Activated CD4-positive, alpha-beta T cell treated with anti-CD3 and anti-CD28 coated beads, Interleukin-10, Interleukin-2, amounts not matched to agents 100 ng/mL and 50 ng/mL, durations not matched to agents 16 hours and 8 hours (primary cell): ENCODE data around the gene PDK4.
"Not testable (repeated sequence)": the region's sequence is repeated elsewhere in the genome, so short reads cannot be mapped to it uniquely, and the experiment has no call there.

Source experiments
- DNase-seq: peaks from one replicate; pipeline ENCODE4 v3.0.0-alpha.2; 2020

PDK4 gene

DNA sequence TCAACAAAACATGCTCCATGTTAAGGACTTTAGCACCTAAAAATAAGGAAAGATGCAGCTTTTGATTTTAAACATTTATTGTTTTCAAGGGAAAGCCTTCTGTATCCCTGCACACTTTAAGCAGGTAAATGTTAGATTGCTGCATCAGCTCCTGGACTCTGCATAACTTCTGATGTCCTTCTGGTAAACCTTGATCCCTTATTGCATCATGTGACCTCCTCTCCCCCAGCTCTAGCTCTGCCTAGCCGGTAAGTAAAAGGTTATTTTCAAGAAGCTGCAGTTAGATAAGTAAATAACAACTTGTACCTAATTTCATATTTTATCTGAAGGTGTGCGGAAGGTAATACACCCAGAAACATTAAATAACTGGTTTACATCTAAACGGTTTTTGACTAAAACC, 37.5 kb downstream of the PDK4 start:
- DNase-seq: no peak

DNA sequence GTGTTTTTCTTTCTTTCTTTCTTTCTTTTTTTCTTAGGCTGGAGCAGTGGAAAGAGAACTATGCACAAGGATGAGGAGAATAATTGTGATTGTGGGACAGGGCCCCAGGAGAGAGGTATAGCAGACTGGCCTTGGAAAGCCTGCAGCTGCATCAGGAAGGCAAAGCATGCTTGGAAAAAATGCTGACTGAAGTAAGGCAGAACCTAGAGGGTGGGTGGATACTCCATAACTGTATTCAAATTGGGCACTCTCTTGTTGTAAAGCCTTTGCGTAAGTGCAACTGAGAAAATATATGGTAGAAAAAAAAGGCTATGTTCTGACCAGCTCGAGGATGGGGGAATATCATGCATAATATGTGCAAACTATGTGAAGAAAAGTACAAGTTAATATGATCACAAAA, 39.5 kb downstream of the PDK4 start:
- no peak for DNase-seq

DNA sequence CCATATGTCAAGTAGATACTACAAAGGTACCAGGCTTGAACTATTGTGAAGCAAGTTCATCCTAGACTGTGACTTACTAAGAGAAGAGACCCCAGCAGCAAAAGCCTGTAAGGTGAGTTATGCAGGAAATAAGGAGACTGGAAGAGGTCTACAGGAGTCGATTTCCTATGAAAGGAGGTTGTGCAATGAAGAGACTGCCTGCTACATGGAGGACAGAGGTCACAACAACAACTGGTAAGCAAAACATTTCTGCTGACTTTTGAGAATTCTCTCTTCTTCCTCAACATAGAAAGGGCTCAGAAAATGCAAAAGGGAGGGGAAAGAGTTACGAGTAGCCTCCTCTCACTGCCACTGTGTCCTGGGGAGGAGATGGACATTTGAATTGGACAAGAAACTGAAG, 42.4 kb downstream of the PDK4 start:
- DNase-seq: no peak

DNA sequence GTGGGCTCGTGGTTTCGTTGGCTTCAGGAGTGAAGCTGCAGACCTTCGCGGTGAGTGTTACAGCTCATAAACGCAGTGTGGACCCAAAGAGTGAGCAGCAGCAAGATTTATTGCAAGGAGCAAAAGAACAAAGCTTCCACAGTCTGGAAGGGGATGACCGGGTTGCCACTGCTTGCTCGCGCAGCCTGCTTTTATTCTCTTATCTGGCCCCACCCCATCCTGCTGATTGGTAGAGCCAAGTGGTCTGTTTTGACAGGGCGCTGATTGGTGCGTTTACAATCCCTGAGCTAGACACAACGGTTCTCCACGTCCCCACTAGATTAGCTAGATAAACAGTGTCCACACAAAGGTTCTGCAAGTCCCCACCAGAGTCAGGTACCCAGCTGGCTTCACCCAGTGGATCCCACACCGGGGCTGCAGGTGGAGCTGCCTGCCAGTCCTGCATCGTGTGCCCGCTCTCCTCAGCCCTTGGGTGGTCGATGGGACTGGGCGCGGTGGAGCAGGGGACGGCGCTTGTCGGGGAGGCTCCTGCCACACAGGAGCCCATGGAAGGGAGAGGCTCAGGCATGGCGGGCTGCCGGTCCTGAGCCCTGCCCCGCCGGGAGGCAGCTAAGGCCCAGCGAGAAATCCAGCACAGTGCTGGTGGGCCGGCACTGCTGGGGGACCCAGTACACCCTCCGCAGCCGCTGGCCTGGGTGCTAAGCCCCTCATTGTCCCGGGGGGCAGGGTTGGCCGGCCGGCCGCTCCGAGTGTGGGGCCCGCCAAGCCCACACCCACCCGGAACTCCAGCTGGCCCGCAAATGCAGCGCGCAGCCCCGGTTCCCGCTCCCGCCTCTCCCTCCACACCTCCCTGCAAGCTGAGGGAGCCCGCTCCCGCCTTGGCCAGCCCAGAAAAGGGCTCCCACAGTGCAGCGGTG, 44.0 kb downstream of the PDK4 start:
- not testable (repeated sequence) for DNase-seq

DNA sequence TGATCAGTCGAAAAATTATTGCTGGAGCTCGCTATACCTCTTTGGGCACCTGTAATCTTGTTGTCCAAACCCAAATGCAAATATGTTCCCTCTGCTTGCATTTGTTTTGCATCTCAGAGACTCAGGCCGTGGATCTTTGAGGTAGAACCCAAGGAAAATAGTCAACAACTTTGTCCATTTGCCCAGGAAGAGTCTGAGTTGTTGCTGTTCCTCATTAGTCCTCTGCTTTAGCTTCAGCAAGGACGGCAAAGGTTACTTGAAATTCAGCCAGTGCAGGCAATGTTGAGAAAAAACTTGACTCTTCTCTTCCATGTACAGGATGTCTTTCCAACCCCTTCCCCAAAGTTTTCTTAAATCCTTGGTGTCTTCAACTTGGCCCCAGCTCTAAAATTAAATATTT, 45.8 kb downstream of the PDK4 start:
- DNase-seq: no peak

DNA sequence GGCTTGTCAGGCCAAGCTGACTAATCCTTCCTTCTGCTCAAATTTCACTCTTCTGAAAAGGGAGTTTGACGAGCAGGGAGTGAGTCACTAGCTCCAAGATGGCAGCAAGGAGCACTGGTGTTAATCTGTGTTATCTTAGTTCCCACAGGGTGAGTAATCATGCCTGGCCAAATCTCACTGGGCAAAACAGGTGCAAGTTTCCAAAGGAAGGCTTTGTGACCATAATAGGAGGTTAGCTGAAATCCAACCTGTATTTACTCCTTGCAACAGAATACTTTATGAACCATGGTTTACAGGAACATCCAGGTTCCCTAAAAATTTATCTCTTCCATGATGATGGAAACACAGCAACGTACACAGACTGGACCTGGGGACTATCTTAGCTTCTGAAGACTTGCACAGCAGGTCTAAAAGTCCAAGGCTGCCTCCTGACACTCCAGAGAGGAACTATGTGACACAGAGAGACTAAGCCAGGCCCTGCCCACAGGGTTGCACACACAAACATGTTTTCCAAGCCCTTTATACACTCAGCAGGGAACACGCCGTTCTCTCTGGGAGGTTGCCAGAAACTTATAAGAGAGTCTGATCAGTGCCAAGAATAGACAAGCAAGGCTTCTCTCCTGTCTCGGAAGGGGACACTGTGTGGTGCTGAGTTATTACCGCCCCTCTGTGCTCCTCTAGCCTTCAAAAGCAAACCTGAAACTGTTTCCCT, 46.3 kb downstream of the PDK4 start:
- no peak for DNase-seq

DNA sequence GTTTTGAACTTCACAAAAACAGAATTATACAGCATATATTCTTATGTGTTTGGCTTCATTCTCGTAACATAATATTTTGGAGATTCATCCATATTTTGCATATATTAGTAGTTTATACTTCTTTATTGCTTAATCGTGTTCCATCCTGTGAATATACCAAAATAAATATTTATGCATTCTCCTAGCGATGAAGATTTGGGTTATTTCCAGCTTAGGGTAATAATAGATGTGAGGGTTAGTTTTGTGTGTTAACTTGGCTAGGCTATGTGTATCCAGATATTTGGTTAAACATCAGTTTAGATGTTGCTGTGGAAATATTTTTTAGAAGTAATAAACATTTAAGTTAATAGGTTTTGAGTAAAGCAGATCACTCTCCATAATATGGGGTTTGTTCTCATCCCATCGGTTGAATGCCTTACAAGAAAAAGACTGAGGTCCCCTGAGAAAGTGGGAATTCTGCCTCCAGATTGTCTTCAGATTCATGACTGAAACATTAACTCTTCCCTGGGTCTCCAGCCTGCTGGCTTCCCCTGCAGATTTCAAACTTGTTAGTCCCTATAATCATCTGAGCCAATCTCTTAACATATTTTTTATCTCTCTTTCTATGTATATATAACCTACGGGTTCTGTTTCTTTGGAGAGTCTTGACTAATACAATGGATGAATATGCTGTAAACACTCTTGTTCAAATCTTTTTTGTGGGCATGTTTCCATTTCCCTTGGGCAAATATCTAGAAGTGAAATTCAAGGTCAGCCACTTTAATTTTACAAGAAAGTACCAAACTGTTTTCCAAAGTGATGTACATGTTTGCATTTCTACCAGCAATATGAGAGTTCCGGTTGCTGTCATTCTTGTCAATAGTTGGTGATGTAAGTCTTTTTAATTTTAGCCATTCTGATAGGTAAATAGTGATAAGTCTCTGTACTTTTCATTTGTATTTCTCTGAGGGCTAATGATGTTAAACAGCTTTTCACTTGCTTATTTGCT, 48.7 kb downstream of the PDK4 start:
- DNase-seq: no peak

DNA sequence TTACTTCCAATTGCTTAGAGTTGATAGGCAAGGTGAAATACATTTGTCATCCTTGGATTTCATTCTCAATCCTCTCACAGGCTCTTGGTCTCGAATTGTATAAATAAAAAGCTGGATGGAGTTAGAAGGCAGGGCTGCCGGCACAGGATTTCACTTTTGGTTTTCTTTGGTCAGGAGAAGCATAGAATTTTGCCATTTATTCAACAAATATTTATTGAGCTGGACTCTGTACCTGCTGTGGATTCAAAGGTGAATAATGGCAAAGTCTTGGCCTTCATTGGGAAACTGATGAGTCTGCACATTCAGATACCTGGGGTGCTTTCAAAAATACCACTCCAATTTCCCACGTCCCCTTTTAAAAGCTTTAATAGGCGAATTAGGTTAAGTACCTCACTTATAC, 49.7 kb downstream of the PDK4 start:
- DNase-seq: no peak

DNA sequence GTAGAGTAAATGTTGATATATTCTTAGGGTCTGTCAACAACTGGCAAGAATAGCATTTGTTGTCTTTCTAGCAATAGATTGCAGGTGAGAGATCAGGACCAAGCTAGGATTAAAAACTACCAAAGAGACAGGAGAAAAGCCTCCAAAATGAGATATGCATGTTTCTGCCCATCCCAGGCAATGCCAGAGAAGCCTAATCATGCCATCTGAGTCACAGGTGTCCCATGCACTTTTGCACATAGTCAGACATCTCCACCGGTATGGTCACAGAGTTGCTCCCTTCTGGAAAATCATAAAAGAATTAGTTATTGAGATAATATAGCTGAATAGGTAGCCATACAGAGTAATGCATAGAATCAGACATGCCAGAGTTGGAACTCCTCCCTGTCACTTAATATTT, 50.6 kb downstream of the PDK4 start:
- no peak for DNase-seq

DNA sequence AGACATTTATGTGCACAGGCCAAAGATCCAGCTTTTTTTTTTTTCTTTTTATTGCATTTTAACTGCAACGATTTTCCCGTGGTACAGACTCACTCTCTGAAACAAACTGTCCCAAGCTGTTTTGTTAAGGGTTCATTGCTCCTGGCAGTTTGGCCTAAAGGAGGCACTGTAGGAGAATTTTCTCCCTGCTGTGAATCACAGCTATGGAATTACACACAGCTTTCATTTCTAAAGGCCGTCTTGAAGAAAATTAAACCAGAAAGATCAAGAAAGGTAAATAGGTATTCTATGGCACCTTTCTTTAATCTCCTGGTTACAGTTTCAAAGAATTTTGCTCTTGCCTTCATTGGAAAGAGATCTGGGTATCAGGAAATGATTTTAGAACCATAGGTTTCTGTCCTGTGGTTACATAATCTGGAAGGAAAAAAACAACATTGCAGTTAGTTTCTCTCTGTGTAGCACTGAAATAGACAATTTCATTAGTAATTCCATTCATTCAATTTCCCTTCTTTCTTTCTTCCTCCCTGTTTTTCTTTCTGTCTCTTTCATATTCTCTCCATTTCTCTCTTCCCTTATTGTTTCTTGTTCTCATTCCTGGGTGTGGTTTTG, 51.2 kb downstream of the PDK4 start:
- no peak for DNase-seq

DNA sequence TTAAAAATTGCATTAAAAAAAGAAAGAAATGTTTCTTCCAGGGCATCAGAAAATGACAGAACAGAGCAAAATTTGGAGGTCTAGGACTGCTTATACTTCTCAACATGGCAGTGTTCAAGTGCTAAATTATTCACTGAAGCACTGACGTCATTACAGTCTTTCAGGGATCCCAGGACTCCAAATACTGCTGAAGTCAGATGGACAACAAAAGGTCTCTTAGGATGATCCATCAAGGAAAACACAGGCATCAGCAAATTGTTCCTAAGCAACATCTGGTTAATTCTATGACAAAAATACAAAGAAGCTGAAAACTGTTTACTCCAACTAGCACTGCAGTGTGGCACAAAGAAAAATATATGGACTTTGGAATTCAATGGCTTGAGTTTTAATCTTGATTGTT, 52.1 kb downstream of the PDK4 start:
- no peak for DNase-seq

DNA sequence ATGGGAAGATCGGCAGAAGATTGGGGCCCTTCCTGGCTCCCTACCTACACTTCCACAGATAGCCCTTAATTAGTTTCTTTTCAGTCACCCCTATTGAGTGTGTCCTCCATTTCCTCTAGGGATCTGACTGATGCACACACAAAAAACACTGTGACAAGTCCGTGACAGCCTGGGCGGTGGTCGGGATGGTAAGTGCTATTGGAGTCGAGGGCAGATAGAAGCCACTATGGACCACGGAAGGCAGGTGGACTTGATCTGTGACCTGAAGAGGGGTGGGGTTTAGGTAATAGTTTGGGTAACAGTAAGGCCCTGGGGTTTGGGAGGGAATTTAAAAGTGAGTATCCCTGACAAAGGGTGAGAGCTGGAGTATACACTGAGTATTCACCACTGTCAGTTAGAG, 53.0 kb downstream of the PDK4 start:
- no peak for DNase-seq

DNA sequence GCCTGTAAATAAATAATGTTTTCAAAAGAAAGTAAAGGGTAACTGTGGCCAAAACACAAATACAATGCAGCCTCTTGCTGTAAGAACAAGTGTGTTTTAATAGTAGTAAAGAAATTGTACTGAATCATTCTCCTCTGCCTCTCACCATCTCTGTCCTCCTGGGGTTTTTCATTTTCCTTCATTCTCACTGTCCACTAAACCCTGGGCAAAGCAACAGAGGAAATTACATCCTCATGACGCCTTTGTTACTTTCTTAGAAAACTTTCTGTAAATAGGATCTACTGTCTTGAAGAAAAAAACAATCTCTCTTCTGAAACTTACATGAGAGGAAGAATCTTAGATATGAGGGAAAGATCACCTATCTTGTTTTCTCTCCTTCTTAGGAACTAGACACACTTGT, 56.0 kb downstream of the PDK4 start:
- no peak for DNase-seq

DNA sequence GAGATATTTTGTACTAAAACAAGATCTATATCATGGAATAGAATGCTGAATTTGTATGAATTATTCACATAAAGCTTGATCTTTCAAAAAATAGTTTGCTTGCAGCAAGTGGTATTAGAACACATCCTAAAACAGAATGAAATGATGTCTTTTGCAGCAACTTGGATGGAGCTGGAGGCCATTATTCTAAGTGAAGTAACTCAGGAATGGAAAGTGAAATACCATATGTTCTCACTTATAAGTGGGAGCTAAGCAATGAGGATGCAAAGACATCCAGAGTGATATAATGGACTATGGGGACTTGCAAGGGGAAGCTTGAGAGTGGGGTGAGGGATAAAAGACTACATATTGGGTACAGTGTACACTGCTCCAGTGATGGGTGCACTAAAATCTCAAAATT, 56.9 kb downstream of the PDK4 start:
- no peak for DNase-seq

DNA sequence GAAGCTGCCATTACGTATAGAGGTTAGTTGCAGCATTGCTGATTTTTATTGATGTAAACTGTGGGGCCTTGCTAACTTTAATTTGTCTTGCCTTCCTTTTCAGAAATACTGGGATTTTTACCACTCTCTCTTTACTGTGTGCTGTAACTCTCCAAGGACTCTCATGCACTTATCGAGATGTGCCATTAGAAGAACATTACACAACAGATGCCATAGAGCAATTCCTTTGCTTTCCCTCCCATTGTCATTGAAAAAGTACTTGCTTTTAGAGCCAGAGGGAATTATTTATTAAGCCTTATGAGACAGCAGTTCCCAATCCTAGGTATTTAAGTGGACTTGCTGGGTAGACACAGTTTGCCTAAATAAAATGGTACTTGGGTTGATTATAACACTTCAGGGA, 58.8 kb downstream of the PDK4 start:
- no peak for DNase-seq

DNA sequence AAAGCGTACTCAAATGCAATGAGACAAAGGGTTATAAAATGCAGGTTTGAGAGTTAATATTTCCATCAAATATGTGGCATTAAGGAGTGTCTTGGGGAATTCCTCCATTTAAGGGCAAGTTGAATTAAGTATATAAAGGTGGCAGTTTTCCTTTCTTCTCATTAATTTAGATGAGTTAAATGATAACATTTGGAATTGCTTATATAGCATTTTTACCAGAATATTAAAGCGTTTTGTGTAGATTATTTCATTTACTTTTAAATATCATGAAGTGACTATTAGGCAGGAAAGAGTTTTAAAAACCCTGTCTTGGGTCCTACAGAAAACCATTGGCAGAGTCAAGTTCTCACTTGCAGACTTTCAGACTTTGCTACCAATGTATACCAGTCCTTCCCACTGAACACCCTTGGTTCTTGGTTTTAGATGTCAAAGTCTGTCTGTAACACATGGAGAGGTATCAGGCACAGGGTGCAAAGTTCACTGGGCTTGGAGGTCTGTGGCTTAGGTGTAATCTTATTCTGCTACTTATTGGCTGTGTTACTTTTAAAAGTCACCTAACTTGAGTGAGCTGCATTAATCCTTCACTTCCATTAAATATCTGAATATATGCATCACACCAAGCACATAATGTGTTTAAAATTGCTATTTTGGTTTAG, 59.5 kb downstream of the PDK4 start:
- no peak for DNase-seq

DNA sequence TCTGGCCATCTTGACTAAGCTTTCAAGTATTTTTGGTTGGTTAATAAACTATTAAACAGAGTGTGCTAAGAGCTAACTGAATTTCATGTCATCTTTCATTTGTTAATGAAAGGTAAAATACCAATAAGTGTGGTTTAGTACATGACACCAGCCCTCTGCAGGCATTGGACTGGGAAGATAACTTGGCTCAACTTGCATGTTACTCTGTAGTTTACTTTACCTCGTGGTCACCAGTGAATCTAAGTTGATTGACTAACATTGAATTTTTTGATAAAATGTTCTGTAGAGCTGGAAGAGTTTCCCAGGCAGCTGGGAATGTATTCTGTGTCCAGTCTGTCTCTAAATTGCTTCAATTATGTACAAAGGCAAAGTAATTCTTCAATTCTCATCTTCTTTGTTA, 60.7 kb downstream of the PDK4 start:
- DNase-seq: no peak

DNA sequence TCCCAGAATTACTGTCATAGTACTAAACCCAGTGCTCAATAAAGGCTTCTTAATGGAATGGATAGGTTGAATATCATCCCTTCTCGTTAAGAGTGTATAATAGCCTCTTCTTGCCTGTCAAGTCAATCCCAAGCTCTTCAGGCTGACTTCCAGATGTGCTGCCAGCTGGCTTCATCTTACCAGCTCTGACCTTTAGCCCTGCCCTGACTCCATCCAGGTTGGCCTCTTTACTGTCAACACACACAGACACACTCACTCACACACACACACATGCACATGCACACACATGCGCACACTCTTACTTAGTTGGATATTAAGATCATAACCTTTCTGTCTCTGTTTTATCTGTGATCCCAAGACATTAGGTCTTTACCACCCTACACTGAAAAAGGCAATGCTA, 61.5 kb downstream of the PDK4 start:
- no peak for DNase-seq
